ENCODE results near the gene HOXA3.

- TF ChIP-seq, protein P1, sequence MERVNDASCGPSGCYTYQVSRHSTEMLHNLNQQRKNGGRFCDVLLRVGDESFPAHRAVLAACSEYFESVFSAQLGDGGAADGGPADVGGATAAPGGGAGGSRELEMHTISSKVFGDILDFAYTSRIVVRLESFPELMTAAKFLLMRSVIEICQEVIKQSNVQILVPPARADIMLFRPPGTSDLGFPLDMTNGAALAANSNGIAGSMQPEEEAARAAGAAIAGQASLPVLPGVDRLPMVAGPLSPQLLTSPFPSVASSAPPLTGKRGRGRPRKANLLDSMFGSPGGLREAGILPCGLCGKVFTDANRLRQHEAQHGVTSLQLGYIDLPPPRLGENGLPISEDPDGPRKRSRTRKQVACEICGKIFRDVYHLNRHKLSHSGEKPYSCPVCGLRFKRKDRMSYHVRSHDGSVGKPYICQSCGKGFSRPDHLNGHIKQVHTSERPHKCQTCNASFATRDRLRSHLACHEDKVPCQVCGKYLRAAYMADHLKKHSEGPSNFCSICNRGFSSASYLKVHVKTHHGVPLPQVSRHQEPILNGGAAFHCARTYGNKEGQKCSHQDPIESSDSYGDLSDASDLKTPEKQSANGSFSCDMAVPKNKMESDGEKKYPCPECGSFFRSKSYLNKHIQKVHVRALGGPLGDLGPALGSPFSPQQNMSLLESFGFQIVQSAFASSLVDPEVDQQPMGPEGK (CRISPR knock-in tag; IDR thresholded peaks at IDR 0.05; ENCODE audit: borderline replicate concordance): no peak
- TF ChIP-seq ZNF8 (CRISPR knock-in tag; IDR thresholded peaks at IDR 0.05): no peak
- TF ChIP-seq ZNF70 (CRISPR knock-in tag; IDR thresholded peaks at IDR 0.05): no peak
- TF ChIP-seq OSR1 (CRISPR knock-in tag; IDR thresholded peaks at IDR 0.05): no peak
- no peak for TF ChIP-seq ZFP3 (CRISPR knock-in tag; IDR thresholded peaks at IDR 0.05)
- TF ChIP-seq ESRRG (CRISPR knock-in tag; IDR thresholded peaks at IDR 0.05): no peak
- no peak for TF ChIP-seq TSHZ2 (CRISPR knock-in tag; IDR thresholded peaks at IDR 0.05)
- TF ChIP-seq, protein P2, sequence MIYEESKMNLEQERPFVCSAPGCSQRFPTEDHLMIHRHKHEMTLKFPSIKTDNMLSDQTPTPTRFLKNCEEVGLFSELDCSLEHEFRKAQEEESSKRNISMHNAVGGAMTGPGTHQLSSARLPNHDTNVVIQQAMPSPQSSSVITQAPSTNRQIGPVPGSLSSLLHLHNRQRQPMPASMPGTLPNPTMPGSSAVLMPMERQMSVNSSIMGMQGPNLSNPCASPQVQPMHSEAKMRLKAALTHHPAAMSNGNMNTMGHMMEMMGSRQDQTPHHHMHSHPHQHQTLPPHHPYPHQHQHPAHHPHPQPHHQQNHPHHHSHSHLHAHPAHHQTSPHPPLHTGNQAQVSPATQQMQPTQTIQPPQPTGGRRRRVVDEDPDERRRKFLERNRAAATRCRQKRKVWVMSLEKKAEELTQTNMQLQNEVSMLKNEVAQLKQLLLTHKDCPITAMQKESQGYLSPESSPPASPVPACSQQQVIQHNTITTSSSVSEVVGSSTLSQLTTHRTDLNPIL (CRISPR knock-in tag; IDR thresholded peaks at IDR 0.05; ENCODE audit: low read depth): no peak
Observed at GRCh38 chr7:27144781-27145164, 7.6 kb downstream of the HOXA3 start.
